Suprapubic skin (tissue), 4 donors: ENCODE results near the gene DCST2.

Experiments used
- EP300 ChIP-seq: sonication (generic); formaldehyde crosslinking; IDR thresholded peaks from one replicate; pipeline ENCODE4 v1.6.1; 2017; ENCODE audit warnings: antibody characterized with exemption
- POLR2A ChIP-seq, 2 donors: fragments of 450-650 bp; IDR thresholded peaks; one replicate each; pipeline ENCODE4 v1.6.1; 2017; ENCODE audit warnings: antibody characterized with exemption in 2 of 2, mild to moderate bottlenecking in 2 of 2, moderate library complexity in 2 of 2
- POLR2AphosphoS5 ChIP-seq, 3 donors: sonication (generic); formaldehyde crosslinking; IDR thresholded peaks; one replicate each; pipeline ENCODE4 v1.6.1; 2017; ENCODE audit warnings: antibody characterized with exemption in 3 of 3
- TF ChIP-seq, protein P1 (sequence below), 2 donors: fragments of 200-600 bp in 1 of 2; fragments of 450-650 bp in 1 of 2; sonication (generic) in 1 of 2; IDR thresholded peaks; one replicate each; pipeline ENCODE4 v1.5.1; 2016 to 2019; ENCODE audit warnings: antibody characterized with exemption in 2 of 2, mild to moderate bottlenecking in 1 of 2, moderate library complexity in 1 of 2

DNA sequence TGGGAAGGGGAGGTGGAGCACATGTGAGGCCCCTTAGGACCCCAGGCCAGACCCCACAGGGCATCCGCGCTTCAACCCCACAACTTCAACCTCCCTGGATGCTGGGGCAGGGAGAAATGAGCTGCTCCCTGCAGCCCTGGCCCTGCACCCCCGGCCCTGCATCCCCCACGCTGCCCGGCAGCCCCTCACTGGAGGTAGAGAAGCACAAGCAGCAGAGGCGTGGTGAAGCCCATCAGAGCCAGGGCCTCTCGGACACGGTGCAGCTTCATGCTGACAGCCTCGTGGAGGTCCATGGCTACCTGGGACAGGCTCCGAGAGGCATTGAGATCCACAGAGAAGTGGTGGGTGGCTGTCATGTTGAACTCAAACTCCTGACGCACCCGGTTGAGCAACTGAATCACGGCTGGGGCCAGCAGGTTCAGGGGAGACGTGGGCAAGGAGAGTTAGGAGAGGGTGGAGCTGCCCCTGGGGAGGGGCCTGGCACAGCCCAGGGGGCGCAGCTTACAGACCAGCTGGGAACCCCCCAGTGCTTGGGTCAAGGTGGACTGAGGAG lies 3.3 kb downstream of the DCST2 start:
- TF ChIP-seq, protein P1, sequence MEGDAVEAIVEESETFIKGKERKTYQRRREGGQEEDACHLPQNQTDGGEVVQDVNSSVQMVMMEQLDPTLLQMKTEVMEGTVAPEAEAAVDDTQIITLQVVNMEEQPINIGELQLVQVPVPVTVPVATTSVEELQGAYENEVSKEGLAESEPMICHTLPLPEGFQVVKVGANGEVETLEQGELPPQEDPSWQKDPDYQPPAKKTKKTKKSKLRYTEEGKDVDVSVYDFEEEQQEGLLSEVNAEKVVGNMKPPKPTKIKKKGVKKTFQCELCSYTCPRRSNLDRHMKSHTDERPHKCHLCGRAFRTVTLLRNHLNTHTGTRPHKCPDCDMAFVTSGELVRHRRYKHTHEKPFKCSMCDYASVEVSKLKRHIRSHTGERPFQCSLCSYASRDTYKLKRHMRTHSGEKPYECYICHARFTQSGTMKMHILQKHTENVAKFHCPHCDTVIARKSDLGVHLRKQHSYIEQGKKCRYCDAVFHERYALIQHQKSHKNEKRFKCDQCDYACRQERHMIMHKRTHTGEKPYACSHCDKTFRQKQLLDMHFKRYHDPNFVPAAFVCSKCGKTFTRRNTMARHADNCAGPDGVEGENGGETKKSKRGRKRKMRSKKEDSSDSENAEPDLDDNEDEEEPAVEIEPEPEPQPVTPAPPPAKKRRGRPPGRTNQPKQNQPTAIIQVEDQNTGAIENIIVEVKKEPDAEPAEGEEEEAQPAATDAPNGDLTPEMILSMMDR (IDR thresholded peaks at IDR 0.05), result no peak
- TF ChIP-seq POLR2A (IDR thresholded peaks at IDR 0.05), result no peak
- TF ChIP-seq POLR2AphosphoS5 (IDR thresholded peaks at IDR 0.05), result no peak
- no peak for TF ChIP-seq EP300
